Activated naive CD4-positive, alpha-beta T cell treated with anti-CD3 and anti-CD28 coated beads, Interleukin-2, amount 10 ng/mL, durations not matched to agents 7 days and 5 days (primary cell): Measurements from ENCODE around the gene SH3BP5L.

ENCODE experiments used
- CTCF ChIA-PET: fragments of 350-600 bp; sonication (Branson Sonifier 250); formaldehyde crosslinking; loops from one replicate; lab custom pipeline; 2021; ENCODE audit warnings: antibody characterized with exemption; lab: Charles Lee
- DNase-seq: peaks from one replicate; pipeline ENCODE4 v3.0.0-alpha.2; 2020
- H3K27ac Mint-ChIP-seq: one replicate; pipeline ENCODE4 v1.8.0; 2021; ENCODE audit warnings: mild to moderate bottlenecking, moderate library complexity, mixed read lengths
- H3K27me3 Mint-ChIP-seq: one replicate; pipeline ENCODE4 v1.8.0; 2021; ENCODE audit warnings: mild to moderate bottlenecking, mixed read lengths
- H3K36me3 Mint-ChIP-seq: one replicate; pipeline ENCODE4 v1.8.0; 2021; ENCODE audit warnings: mixed read lengths
- H3K4me1 Mint-ChIP-seq: one replicate; pipeline ENCODE4 v1.8.0; 2021; ENCODE audit warnings: mixed read lengths
- H3K4me3 Mint-ChIP-seq: one replicate; pipeline ENCODE4 v1.8.0; 2021; ENCODE audit warnings: mild to moderate bottlenecking, moderate library complexity, mixed read lengths
- H3K9me3 Mint-ChIP-seq: one replicate; pipeline ENCODE4 v1.8.0; 2021; ENCODE audit warnings: mixed read lengths

The SH3BP5L gene

DNA sequence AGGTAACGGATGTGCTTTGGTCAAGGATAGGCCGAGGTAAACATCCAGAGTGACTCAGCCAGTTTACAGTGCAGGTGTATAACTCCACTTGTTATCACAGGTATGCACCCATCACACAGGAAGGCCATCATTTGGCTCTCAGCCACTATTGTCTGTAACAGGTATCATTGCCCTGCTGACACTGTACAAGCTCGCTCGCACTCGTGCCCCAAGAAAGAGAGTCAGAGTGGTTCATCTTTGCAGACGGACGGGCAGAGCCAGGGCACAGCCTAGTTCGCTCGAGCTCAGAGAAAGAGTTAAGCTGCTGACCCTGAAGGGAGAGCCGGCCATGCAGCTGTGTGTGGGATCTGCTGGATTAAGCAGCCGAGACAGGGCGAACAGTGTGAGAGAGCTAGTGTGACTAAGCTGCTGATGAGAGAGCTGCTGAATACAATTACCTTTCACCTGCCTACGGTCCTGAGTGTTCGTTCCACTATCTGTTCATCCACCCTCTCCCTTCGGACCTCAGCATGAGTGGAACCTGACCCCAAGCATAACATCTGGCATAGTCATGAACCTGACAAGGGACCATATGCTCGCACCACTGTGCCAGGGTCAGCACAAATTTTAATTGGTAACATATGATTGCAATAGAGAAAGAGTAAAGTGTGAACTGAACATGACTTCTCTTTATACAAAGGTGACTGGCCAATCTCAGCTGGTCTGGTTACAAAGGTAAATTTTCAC is 43.1 kb downstream of the SH3BP5L start:
- no peaks in the 10 kb centered on the region for H3K36me3 Mint-ChIP-seq
- H3K9me3 Mint-ChIP-seq: no peaks in the 10 kb centered on the region
- DNase-seq: no peak
- no peaks in the 10 kb centered on the region for H3K4me1 Mint-ChIP-seq
- CTCF ChIA-PET: no interaction called here
- H3K27me3 Mint-ChIP-seq: no peaks in the 10 kb centered on the region
- no peak overlapping the region for H3K27ac Mint-ChIP-seq
- no peak overlapping the region for H3K4me3 Mint-ChIP-seq

DNA sequence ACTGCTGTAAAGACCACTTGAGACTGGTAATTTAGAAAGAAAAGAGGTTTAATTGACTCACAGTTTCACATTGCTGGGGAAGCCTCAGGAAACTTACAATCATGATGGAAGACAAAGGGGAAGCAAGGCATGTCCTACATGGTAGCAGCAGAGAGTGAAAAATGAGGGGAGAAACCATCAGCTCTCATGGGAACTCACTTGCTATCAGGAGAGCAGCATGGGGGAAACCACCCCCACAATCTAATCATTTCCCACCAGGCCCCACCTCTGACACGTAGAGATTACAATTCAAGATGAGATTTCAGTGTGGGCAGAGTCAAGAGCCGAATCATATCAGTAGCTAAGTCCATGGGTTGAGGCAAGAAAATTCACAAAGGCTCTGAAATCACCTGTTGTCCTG is 46.4 kb downstream of the SH3BP5L start:
- Mint-ChIP-seq H3K4me3 (no peak overlapping the region), H3K36me3 (no peaks in the 10 kb centered on the region), H3K4me1 (no peaks in the 10 kb centered on the region), H3K27me3 (no peaks in the 10 kb centered on the region), H3K9me3 (no peaks in the 10 kb centered on the region), H3K27ac (no peak overlapping the region)
- CTCF ChIA-PET: interaction anchor here (1.0 kb wide), 1 partner anchor 25 kb away, joined by 3 read pairs; no protein-coding TSS in a partner anchor
- no peak for DNase-seq

DNA sequence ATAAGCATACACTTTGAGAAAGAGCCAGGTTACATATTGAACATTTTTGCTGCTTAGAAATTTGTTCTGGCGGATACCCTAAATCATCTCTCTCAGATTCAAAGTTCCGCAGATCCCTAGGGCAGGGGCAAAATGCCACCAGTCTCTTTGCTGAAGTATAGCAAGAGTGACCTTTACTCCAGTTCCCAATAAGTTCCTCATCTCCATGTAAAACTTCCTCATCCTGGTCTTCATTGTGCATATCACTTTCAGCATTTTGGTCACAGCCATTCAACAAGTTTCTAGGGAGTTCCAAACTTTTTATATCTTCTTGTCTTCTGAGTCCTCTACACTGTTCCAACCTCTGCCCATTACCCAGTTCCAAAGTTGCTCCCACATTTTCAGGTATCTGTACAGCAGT is 46.8 kb downstream of the SH3BP5L start:
- CTCF ChIA-PET: no interaction called here
- no peak overlapping the region for H3K27ac Mint-ChIP-seq
- no peak for DNase-seq
- H3K4me1 Mint-ChIP-seq: no peaks in the 10 kb centered on the region
- no peaks in the 10 kb centered on the region for H3K9me3 Mint-ChIP-seq
- no peak overlapping the region for H3K4me3 Mint-ChIP-seq
- no peaks in the 10 kb centered on the region for H3K36me3 Mint-ChIP-seq
- H3K27me3 Mint-ChIP-seq: no peaks in the 10 kb centered on the region

DNA sequence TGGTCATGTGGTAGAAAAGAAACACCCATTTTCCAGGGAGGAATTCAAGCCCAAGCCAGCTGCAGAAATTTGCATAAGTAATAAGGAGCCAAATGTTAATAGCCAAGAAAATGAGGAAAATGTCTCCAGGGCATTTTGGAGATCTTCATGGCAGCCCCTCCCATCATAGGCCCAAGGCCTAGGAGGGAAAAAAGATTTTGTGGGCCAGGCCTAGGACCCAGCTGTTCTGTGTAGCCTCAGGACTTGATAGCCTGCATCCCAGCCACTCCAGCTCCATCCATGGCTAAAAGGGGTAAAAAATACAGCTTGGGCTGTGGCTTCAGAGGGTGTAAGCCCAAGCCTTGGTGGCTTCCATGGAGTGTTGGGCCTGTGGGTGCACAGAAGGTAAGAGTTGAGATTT is 48.7 kb downstream of the SH3BP5L start:
- no peaks in the 10 kb centered on the region for H3K4me1 Mint-ChIP-seq
- H3K27ac Mint-ChIP-seq: no peak overlapping the region
- CTCF ChIA-PET: no interaction called here

DNA sequence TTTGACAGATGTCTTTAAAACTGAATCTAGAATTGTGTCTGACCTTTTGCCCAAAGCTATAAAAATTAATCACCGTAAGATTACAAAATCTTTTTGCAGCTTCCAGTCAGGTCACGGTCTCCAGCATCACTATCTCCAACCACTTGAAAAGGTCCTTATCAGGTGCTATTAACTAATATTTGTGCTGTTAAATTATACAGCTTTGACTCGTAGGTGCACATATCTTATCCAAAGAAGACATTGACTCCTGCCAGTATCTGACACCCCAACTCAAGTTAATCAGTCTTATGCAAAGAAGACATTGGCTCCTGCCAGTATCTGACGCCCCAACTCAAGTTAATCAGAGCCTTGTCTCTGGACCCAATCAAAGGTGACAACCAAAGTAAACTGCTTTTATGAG is 50.3 kb downstream of the SH3BP5L start:
- H3K4me1 Mint-ChIP-seq: no peaks in the 10 kb centered on the region
- DNase-seq: no peak
- H3K27ac Mint-ChIP-seq: no peak overlapping the region
- no peak overlapping the region for H3K4me3 Mint-ChIP-seq
- no peaks in the 10 kb centered on the region for H3K36me3 Mint-ChIP-seq
- CTCF ChIA-PET: no interaction called here
- H3K9me3 Mint-ChIP-seq: no peaks in the 10 kb centered on the region
- H3K27me3 Mint-ChIP-seq: no peaks in the 10 kb centered on the region

More for the DNA sequence above, 48.7 kb downstream of the SH3BP5L start:
- DNase-seq: no peak
- Mint-ChIP-seq H3K9me3 (no peaks in the 10 kb centered on the region), H3K27me3 (no peaks in the 10 kb centered on the region), H3K36me3 (no peaks in the 10 kb centered on the region), H3K4me3 (no peak overlapping the region)
